Keratinocyte (primary cell): ENCODE data around the gene FAR1. TPM values are rescaled to one million over a fixed set of nuclear protein-coding genes. Genes with fewer than 3 reads are reported as not detected.

ENCODE experiments used
- DNase-seq: peaks from one replicate; pipeline ENCODE4 v3.0.0-alpha.2; 2011; ENCODE audit warnings: low read depth, missing footprints, low spot score
- FAIRE-seq: peaks from 2 replicates; lab custom pipeline; 2011; peaks lifted over from hg19 to GRCh38; lab: Jason Lieb, UNC
- H2AFZ ChIP-seq: 2 replicates; pipeline ENCODE4 v1.6.0; 2012; ENCODE audit warnings: low read length, control low read depth, inconsistent platforms; ENCODE audit not compliant: control insufficient read depth
- H3K27ac ChIP-seq: 2 replicates; pipeline ENCODE4 v1.5.1; 2011; ENCODE audit warnings: low read length; ENCODE audit not compliant: control insufficient read depth, insufficient read depth
- H3K27me3 ChIP-seq: 3 replicates; pipeline ENCODE4 v1.6.0; 2011; ENCODE audit warnings: low read length; ENCODE audit not compliant: control insufficient read depth, insufficient read depth; ENCODE audit errors: extremely low read depth
- H3K36me3 ChIP-seq, 2 experiments: 2 replicates in 1 of 2; 3 replicates in 1 of 2; pipeline ENCODE4 v1.5.1; 2011; ENCODE audit warnings: low read length in 2 of 2, mild to moderate bottlenecking in 1 of 2; ENCODE audit not compliant: control insufficient read depth in 2 of 2, insufficient read depth in 2 of 2; ENCODE audit errors: extremely low read depth in 1 of 2
- H3K4me1 ChIP-seq: 3 replicates; pipeline ENCODE4 v1.5.1; 2011; ENCODE audit warnings: low read length; ENCODE audit not compliant: control insufficient read depth, insufficient read depth; ENCODE audit errors: extremely low read depth
- H3K4me2 ChIP-seq: 3 replicates; pipeline ENCODE4 v1.6.0; 2011; ENCODE audit warnings: low read depth, low read length; ENCODE audit not compliant: control insufficient read depth, insufficient read depth; ENCODE audit errors: extremely low read depth
- H3K4me3 ChIP-seq, 3 experiments: fragments of 200-600 bp in 1 of 3; sonication (generic) in 1 of 3; 2 replicates in 2 of 3; 3 replicates in 1 of 3; pipeline ENCODE4 v1.5.1; 2011 to 2016; ENCODE audit warnings: low read length in 3 of 3, mild to moderate bottlenecking in 3 of 3, control low read depth in 2 of 3, inconsistent platforms in 1 of 3, low read depth in 1 of 3, mixed read lengths in 1 of 3, mixed run types in 1 of 3, moderate library complexity in 1 of 3; ENCODE audit not compliant: control insufficient read depth in 2 of 3, insufficient read depth in 2 of 3; ENCODE audit errors: extremely low read depth in 1 of 3
- H3K79me2 ChIP-seq: 2 replicates; pipeline ENCODE4 v1.6.0; 2012; ENCODE audit warnings: low read length; ENCODE audit not compliant: control insufficient read depth, insufficient read depth
- H3K9ac ChIP-seq: 3 replicates; pipeline ENCODE4 v1.6.0; 2011; ENCODE audit warnings: low read length; ENCODE audit not compliant: control insufficient read depth, insufficient read depth; ENCODE audit errors: extremely low read depth
- H3K9me1 ChIP-seq: 3 replicates; pipeline ENCODE4 v1.6.0; 2011; ENCODE audit warnings: low read length; ENCODE audit not compliant: control insufficient read depth, insufficient read depth; ENCODE audit errors: extremely low read depth
- H3K9me3 ChIP-seq: 2 replicates; pipeline ENCODE4 v1.5.1; 2012; ENCODE audit warnings: low read depth, low read length; ENCODE audit not compliant: control insufficient read depth
- H4K20me1 ChIP-seq: 3 replicates; pipeline ENCODE4 v1.6.0; 2011; ENCODE audit warnings: low read length; ENCODE audit not compliant: control insufficient read depth, insufficient read depth; ENCODE audit errors: extremely low read depth
- EZH2 ChIP-seq: IDR thresholded peaks from one replicate; pipeline ENCODE4 v1.6.1; 2012; ENCODE audit warnings: inconsistent platforms, mild to moderate bottlenecking, low read length, moderate library complexity
- dilution Hi-C: fragments of 300-500 bp; cut with MboI; formaldehyde crosslinking; loops from one replicate; pipeline ENCODE4 v1.7.0; 2020; ENCODE audit warnings: low sequenced_read_pairs; ENCODE audit not compliant: extremely low pct_ligation_motif_present
- polyA plus RNA-seq, 5 experiments: library from polyadenylated mRNA; depleted of rRNA in 3 of 5; stranded (reverse) in 3 of 5; stranded (forward) in 1 of 5; unstranded in 1 of 5; fragments of >200 nt; gene quantifications; 1 replicate in 1 of 5; 2 replicates in 3 of 5; 3 replicates in 1 of 5; pipeline versions ENCODE4 v1.2.1 to v1.2.3, GENCODE V29; 2011 to 2012; ENCODE audit warnings: missing spikeins in 2 of 5, low read depth in 1 of 5, low replicate concordance in 1 of 5
- TF ChIP-seq, protein P1 (sequence below), 3 experiments: IDR thresholded peaks in 1 of 3; conservative IDR thresholded peaks in 1 of 3; optimal IDR thresholded peaks in 1 of 3; 2 replicates in 2 of 3; 3 replicates in 1 of 3; pipeline versions ENCODE3 to v1.5.1; 2011; ENCODE audit warnings: low read length in 3 of 3, mild to moderate bottlenecking in 3 of 3, moderate library complexity in 2 of 3, control low read depth in 1 of 3, inconsistent platforms in 1 of 3; ENCODE audit not compliant: insufficient read depth in 2 of 3; ENCODE audit errors: extremely low read depth in 1 of 3

The FAR1 gene
- polyA plus RNA-seq, 1 donor (not counting 4 experiments of a cell fraction or from before 2014, with no cell fraction given), result 140 TPM

DNA sequence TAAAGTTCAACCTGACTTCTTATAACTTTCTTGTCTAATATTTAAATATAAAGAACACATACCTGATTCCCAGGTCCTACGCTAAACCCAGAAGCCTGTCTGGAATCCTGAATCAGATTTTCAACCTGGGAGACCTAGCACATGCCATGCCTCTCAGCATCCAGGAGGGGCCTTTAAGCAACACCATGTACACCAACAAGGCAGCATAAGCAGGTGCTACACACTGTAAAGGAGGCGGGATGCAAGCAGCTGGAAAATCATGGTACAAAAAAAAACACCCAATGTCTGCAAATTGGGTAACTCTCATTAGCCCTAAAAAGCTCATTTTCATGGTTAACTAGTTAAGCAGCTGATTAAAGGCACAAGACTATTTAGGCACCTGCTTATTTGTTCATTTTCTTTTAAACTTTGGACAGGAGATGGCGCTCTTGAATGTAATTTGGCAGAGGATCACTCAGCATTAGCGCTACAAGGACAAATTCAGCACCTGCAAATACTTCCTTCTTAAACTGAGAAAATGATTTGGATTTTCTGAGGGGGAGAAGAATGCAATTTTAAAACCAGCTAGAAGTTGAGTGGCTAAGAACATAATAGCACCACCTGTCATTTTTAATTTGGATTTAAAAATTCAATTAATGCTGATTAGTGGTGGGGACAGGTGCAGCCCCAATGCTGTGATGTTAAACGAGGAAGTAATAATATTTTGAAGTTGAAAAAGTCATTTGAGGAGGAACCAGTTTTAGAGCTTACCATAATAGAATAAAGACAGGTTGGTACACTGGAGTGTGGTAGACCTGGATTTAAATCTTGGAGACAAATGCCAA is 104.0 kb downstream of the FAR1 start:
- dilution Hi-C loops, result loop anchor here (25.0 kb wide), 2 partner anchors 190 to 465 kb away; partner anchors contain the start of gene SPON1
- H3K4me3 ChIP-seq, result no peak overlapping the region
- FAIRE-seq (peak; percentile 75), DNase-seq (peak; percentile 36)
- H3K36me3 ChIP-seq, result no peaks in the 10 kb centered on the region
- H3K9me3 ChIP-seq, result no peaks in the 10 kb centered on the region
- H3K4me1 ChIP-seq, result no peaks in the 10 kb centered on the region
- no peak overlapping the region for H2AFZ ChIP-seq
- no peaks in the 10 kb centered on the region for H4K20me1 ChIP-seq
- H3K9me1 ChIP-seq, result no peaks in the 10 kb centered on the region
- no peak overlapping the region for H3K27ac ChIP-seq
- H3K79me2 ChIP-seq, result no peaks in the 10 kb centered on the region
- H3K4me2 ChIP-seq, result no peak overlapping the region
- no peak for TF ChIP-seq EZH2
- TF ChIP-seq, protein P1, sequence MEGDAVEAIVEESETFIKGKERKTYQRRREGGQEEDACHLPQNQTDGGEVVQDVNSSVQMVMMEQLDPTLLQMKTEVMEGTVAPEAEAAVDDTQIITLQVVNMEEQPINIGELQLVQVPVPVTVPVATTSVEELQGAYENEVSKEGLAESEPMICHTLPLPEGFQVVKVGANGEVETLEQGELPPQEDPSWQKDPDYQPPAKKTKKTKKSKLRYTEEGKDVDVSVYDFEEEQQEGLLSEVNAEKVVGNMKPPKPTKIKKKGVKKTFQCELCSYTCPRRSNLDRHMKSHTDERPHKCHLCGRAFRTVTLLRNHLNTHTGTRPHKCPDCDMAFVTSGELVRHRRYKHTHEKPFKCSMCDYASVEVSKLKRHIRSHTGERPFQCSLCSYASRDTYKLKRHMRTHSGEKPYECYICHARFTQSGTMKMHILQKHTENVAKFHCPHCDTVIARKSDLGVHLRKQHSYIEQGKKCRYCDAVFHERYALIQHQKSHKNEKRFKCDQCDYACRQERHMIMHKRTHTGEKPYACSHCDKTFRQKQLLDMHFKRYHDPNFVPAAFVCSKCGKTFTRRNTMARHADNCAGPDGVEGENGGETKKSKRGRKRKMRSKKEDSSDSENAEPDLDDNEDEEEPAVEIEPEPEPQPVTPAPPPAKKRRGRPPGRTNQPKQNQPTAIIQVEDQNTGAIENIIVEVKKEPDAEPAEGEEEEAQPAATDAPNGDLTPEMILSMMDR (optimal IDR thresholded peaks at IDR 0.05 in 1 of 3, IDR thresholded peaks at IDR 0.05 in 1 of 3, conservative IDR thresholded peaks at IDR 0.05 in 1 of 3; ENCODE audit: extremely low read depth in 1 of 3, insufficient read depth in 2 of 3, low read length in 3 of 3), result peak; percentile 37 to 56 (median 39)
- no peak overlapping the region for H3K9ac ChIP-seq
- peaks cover 7% of the 10 kb centered on the region for H3K27me3 ChIP-seq

DNA sequence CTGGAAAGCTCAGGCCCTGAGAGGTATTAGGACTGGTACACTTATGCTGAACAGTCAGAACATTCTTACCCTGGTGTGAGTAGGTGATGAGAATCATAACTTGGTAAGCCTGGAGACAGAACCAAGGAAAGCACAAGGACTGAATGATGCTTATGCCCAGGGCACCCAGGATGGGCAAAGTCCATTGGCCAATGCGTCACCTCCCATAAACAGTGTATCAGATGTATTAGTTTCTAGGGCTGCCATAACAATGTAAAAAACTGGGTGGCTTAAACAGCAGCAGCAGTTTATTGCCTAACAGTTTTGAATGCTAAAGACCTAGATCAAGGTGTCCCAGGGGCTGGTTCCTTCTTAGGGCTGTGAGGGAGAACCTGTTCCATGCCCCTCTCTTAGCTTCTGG is 107.0 kb downstream of the FAR1 start:
- Histone ChIP-seq H3K79me2 (no peaks in the 10 kb centered on the region), H3K27me3 (peaks cover 11% of the 10 kb centered on the region), H2AFZ (no peak overlapping the region), H3K4me1 (no peaks in the 10 kb centered on the region), H3K4me2 (no peak overlapping the region), H4K20me1 (no peaks in the 10 kb centered on the region), H3K36me3 (no peaks in the 10 kb centered on the region), H3K9ac (no peak overlapping the region), H3K9me1 (no peaks in the 10 kb centered on the region), H3K27ac (no peak overlapping the region), H3K9me3 (no peaks in the 10 kb centered on the region), H3K4me3 (no peak overlapping the region)
- TF ChIP-seq, protein P1 (optimal IDR thresholded peaks at IDR 0.05 in 1 of 3, IDR thresholded peaks at IDR 0.05 in 1 of 3, conservative IDR thresholded peaks at IDR 0.05 in 1 of 3; ENCODE audit: extremely low read depth in 1 of 3, insufficient read depth in 2 of 3, low read length in 3 of 3), result no peak
- no peak for TF ChIP-seq EZH2
- FAIRE-seq (no peak), DNase-seq (no peak)
- dilution Hi-C loops, result no loop called here
